Astrocyte (in vitro differentiated cells and primary cell): ENCODE measurements around the gene MUC3A.
"Not testable (repeated sequence)": the region's sequence is repeated elsewhere in the genome, so short reads cannot be mapped to it uniquely, and the experiment has no call there.

ENCODE experiments used
- EZH2 ChIP-seq: IDR thresholded peaks from 2 replicates; pipeline ENCODE4 v1.6.1; 2012; ENCODE audit warnings: mild to moderate bottlenecking, low read length, inconsistent platforms; ENCODE audit not compliant: insufficient read depth
- TF ChIP-seq, protein P1 (sequence below): IDR thresholded peaks from 2 replicates; pipeline ENCODE4 v1.5.1; 2011; ENCODE audit warnings: low read depth, mild to moderate bottlenecking, inconsistent platforms, low read length, moderate library complexity; ENCODE audit not compliant: insufficient read depth

DNA sequence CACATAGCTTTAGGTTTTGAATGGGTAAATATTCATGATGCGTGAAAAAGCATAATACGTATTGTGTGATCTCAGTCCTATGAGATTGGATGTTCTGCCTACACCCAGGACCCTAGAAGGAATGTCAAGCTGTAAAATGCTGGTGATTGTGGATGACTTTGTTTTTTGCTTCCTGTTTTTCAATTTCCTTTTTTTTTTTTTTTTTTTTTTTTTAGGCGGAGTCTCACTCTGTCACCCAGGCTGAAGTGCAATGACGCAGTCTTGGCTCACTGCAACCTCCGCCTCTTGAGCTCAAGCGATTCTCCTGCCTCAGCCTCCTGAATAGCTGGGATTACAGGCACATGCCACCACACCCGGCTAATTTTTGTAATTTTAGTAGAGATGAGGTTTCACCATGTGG is 38.9 kb upstream of the MUC3A start:
- TF ChIP-seq, protein P1, sequence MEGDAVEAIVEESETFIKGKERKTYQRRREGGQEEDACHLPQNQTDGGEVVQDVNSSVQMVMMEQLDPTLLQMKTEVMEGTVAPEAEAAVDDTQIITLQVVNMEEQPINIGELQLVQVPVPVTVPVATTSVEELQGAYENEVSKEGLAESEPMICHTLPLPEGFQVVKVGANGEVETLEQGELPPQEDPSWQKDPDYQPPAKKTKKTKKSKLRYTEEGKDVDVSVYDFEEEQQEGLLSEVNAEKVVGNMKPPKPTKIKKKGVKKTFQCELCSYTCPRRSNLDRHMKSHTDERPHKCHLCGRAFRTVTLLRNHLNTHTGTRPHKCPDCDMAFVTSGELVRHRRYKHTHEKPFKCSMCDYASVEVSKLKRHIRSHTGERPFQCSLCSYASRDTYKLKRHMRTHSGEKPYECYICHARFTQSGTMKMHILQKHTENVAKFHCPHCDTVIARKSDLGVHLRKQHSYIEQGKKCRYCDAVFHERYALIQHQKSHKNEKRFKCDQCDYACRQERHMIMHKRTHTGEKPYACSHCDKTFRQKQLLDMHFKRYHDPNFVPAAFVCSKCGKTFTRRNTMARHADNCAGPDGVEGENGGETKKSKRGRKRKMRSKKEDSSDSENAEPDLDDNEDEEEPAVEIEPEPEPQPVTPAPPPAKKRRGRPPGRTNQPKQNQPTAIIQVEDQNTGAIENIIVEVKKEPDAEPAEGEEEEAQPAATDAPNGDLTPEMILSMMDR = not testable (repeated sequence)
- not testable (repeated sequence) for TF ChIP-seq EZH2
